Measurements from ENCODE around the gene AIG1.

The AIG1 gene

GRCh38 chr6:143204045-143204444 is 143.4 kb downstream of the AIG1 start:
- DNase-seq, result no peak

GRCh38 chr6:143205131-143205535 is 144.4 kb downstream of the AIG1 start:
- no peak for DNase-seq

GRCh38 chr6:143205585-143205984 is 144.9 kb downstream of the AIG1 start:
- no peak for DNase-seq

GRCh38 chr6:143205991-143206390 is 145.3 kb downstream of the AIG1 start:
- no peak for DNase-seq

GRCh38 chr6:143206550-143206949 is 145.9 kb downstream of the AIG1 start:
- DNase-seq, result no peak

- no peak for DNase-seq
Observed at GRCh38 chr6:143210420-143210819, 149.7 kb downstream of the AIG1 start.

GRCh38 chr6:143213859-143214376 is 153.2 kb downstream of the AIG1 start:
- no peak for DNase-seq

- no peak for DNase-seq
Observed at GRCh38 chr6:143215363-143215762, 154.7 kb downstream of the AIG1 start.

GRCh38 chr6:143215771-143216170 is 155.1 kb downstream of the AIG1 start:
- no peak for DNase-seq

- DNase-seq, result no peak
Observed at GRCh38 chr6:143218233-143218632, 157.5 kb downstream of the AIG1 start.

- DNase-seq, result no peak
Observed at GRCh38 chr6:143221698-143222097, 161.0 kb downstream of the AIG1 start.

GRCh38 chr6:143222310-143222709 is 161.6 kb downstream of the AIG1 start:
- DNase-seq, result no peak

GRCh38 chr6:143222801-143223231 is 162.1 kb downstream of the AIG1 start:
- no peak for DNase-seq

GRCh38 chr6:143223895-143224294 is 163.2 kb downstream of the AIG1 start:
- DNase-seq, result no peak

GRCh38 chr6:143224516-143224915 is 163.8 kb downstream of the AIG1 start:
- no peak for DNase-seq

GRCh38 chr6:143225929-143226328 is 165.2 kb downstream of the AIG1 start:
- no peak for DNase-seq

- no peak for DNase-seq
Observed at GRCh38 chr6:143227675-143228074, 167.0 kb downstream of the AIG1 start.

GRCh38 chr6:143229400-143229799 is 168.7 kb downstream of the AIG1 start:
- DNase-seq, result no peak

- DNase-seq, result peak; percentile 39 to 44
Observed at GRCh38 chr6:143232849-143233248, 172.2 kb downstream of the AIG1 start.

- DNase-seq, result no peak
Observed at GRCh38 chr6:143233554-143234285, 173.0 kb downstream of the AIG1 start.

- DNase-seq, result no peak
Observed at GRCh38 chr6:143234734-143235133, 174.0 kb downstream of the AIG1 start.

GRCh38 chr6:143236151-143236798 is 175.6 kb downstream of the AIG1 start:
- no peak for DNase-seq

- no peak for DNase-seq
Observed at GRCh38 chr6:143238306-143238705, 177.6 kb downstream of the AIG1 start.

- DNase-seq, result no peak
Observed at GRCh38 chr6:143241111-143241510, 180.4 kb downstream of the AIG1 start.
